ENCODE data around the gene TCP11.

TCP11 gene

GRCh38 chr6:35141007-35141655, at the start of gene TCP11:
TSS of gene TCP11 (minus strand) at chr6:35141339. CDS start at chr6:35140870, 469 bp downstream.
- no peak for DNase-seq (ENCODE audit: low read depth, low spot score)
- H3K27ac ChIP-seq: no peak within 1 kb of the TSS

- DNase-seq (ENCODE audit: low read depth, low spot score): no peak
- H3K27ac ChIP-seq: no peak overlapping the region
Measured at GRCh38 chr6:35190306-35190705, 49.2 kb upstream of the TCP11 start.

- DNase-seq (ENCODE audit: low read depth, low spot score): no peak
- H3K27ac ChIP-seq: no peak overlapping the region
Measured at GRCh38 chr6:35188886-35189285, 47.7 kb upstream of the TCP11 start.

- no peak overlapping the region for H3K27ac ChIP-seq
- DNase-seq (ENCODE audit: low read depth, low spot score): no peak
Measured at GRCh38 chr6:35186571-35186970, 45.4 kb upstream of the TCP11 start.

GRCh38 chr6:35185971-35186370, 44.8 kb upstream of the TCP11 start:
- H3K27ac ChIP-seq: peak overlapping the region; percentile 68
- DNase-seq (ENCODE audit: low read depth, low spot score): no peak

- H3K27ac ChIP-seq: peak overlapping the region; percentile 68
- no peak for DNase-seq (ENCODE audit: low read depth, low spot score)
Measured at GRCh38 chr6:35185302-35185681, 44.2 kb upstream of the TCP11 start.

GRCh38 chr6:35184580-35185301, 43.6 kb upstream of the TCP11 start:
- DNase-seq (ENCODE audit: low read depth, low spot score): no peak
- H3K27ac ChIP-seq: peak overlapping the region; percentile 68

- H3K27ac ChIP-seq: peak overlapping the region; percentile 68
- DNase-seq (ENCODE audit: low read depth, low spot score): no peak
Measured at GRCh38 chr6:35183935-35184334, 42.8 kb upstream of the TCP11 start.

GRCh38 chr6:35183281-35183680, 42.1 kb upstream of the TCP11 start:
- no peak for DNase-seq (ENCODE audit: low read depth, low spot score)
- H3K27ac ChIP-seq: no peak overlapping the region

GRCh38 chr6:35181933-35182612, 40.9 kb upstream of the TCP11 start:
- peak overlapping the region; percentile 8 for H3K27ac ChIP-seq
- no peak for DNase-seq (ENCODE audit: low read depth, low spot score)

- no peak for DNase-seq (ENCODE audit: low read depth, low spot score)
Measured at GRCh38 chr6:35181308-35181932, 40.3 kb upstream of the TCP11 start.

GRCh38 chr6:35179901-35180535, 38.9 kb upstream of the TCP11 start:
- H3K27ac ChIP-seq: no peak overlapping the region
- DNase-seq (ENCODE audit: low read depth, low spot score): no peak

More at GRCh38 chr6:35181308-35181932, 40.3 kb upstream of the TCP11 start:
- H3K27ac ChIP-seq: peak overlapping the region; percentile 8

- H3K27ac ChIP-seq: no peak overlapping the region
- no peak for DNase-seq (ENCODE audit: low read depth, low spot score)
Measured at GRCh38 chr6:35178932-35179832, 38.0 kb upstream of the TCP11 start.

GRCh38 chr6:35178012-35178411, 36.9 kb upstream of the TCP11 start:
- DNase-seq (ENCODE audit: low read depth, low spot score): no peak
- no peak overlapping the region for H3K27ac ChIP-seq

GRCh38 chr6:35177596-35177995, 36.5 kb upstream of the TCP11 start:
- no peak overlapping the region for H3K27ac ChIP-seq
- DNase-seq (ENCODE audit: low read depth, low spot score): no peak

GRCh38 chr6:35177157-35177556, 36.0 kb upstream of the TCP11 start:
- no peak overlapping the region for H3K27ac ChIP-seq

GRCh38 chr6:35176301-35177024, 35.3 kb upstream of the TCP11 start:
- no peak overlapping the region for H3K27ac ChIP-seq
- DNase-seq (ENCODE audit: low read depth, low spot score): no peak

More at GRCh38 chr6:35177157-35177556, 36.0 kb upstream of the TCP11 start:
- DNase-seq (ENCODE audit: low read depth, low spot score): no peak

GRCh38 chr6:35174501-35174900, 33.4 kb upstream of the TCP11 start:
- H3K27ac ChIP-seq: no peak overlapping the region
- DNase-seq (ENCODE audit: low read depth, low spot score): no peak

GRCh38 chr6:35174088-35174434, 32.9 kb upstream of the TCP11 start:
- no peak for DNase-seq (ENCODE audit: low read depth, low spot score)
- no peak overlapping the region for H3K27ac ChIP-seq

All from epithelial cell of prostate (primary cell).